Measurements from ENCODE around the gene DRG2.

The DRG2 gene

DNA sequence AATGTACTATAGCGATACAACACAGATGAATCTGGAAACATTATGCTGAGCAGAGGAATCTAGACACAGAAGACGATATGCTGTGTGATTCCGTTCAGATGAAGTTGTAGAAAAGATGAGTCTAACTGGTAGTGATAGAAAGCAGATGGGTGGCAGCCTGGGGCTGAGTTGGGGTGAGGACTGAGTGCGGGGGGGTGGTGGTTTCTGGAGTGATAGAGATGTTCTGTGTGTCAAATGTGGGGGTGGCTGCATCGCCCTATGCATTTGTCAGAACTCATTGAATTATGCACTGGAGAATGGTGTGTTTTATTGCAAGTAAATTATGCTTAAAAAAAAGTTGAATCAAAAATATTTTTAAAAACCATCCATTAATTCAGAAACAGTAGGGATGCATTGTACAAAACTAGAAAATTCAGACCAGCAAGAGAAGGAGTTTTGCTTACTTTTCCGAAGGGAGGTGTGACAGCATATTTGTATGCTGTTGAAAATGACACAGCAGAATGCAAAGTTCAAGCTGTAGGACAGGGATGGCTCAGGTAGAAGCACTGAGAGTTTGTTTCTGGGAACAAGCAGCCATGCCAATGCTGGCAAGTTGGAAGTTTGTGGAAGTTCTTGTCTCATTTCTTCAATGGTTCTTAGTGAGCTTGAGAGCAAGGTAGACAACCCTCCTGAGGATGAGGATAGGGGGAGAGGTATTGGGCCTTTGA lies 13.0 kb upstream of the DRG2 start:
- no peaks in the 10 kb centered on the region for H3K4me1 ChIP-seq (ENCODE audit: control insufficient read depth in 1 of 2, insufficient read depth in 1 of 2, low read depth in 1 of 2, low read length in 1 of 2)
- TF ChIP-seq CTCF (IDR thresholded peaks at IDR 0.05), result no peak
- H3K27ac ChIP-seq, result no peak overlapping the region
- H3K4me3 ChIP-seq (ENCODE audit: low read depth in 1 of 2, low read length in 1 of 2), result no peak overlapping the region
- H3K36me3 ChIP-seq, result no peaks in the 10 kb centered on the region
- H3K27me3 ChIP-seq, result peaks cover 4% of the 10 kb centered on the region
- no peaks in the 10 kb centered on the region for H3K9me3 ChIP-seq

GRCh38 chr17:18076936-18077335 lies 10.8 kb upstream of the DRG2 start:
- H3K36me3 ChIP-seq, result no peaks in the 10 kb centered on the region
- peaks cover 4% of the 10 kb centered on the region for H3K27me3 ChIP-seq
- no peak overlapping the region for H3K27ac ChIP-seq
- H3K4me3 ChIP-seq (ENCODE audit: low read depth in 1 of 2, low read length in 1 of 2), result no peak overlapping the region
- H3K4me1 ChIP-seq (ENCODE audit: control insufficient read depth in 1 of 2, insufficient read depth in 1 of 2, low read depth in 1 of 2, low read length in 1 of 2), result no peaks in the 10 kb centered on the region
- no peak for TF ChIP-seq CTCF (IDR thresholded peaks at IDR 0.05)
- no peaks in the 10 kb centered on the region for H3K9me3 ChIP-seq

DNA sequence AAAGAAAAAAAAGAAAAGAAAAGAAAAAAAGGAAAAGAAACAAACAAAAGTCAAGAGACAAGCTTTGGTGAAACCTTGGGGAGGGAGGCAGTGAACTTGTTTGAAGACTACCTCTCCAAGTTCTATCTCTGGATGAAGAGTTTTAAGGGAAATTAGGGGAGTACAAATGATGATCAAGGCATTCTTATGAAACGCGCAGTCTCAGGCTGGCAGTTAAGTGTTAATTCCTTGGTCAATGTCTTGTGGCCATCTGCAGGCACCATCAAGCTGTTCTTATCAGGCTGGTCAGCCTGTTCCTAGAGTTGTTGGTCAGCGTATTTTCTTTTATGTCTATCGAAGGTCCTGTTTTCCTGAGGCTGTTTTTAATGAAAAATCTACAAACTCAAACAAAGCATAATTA lies 8.2 kb upstream of the DRG2 start:
- H3K4me1 ChIP-seq (ENCODE audit: control insufficient read depth in 1 of 2, insufficient read depth in 1 of 2, low read depth in 1 of 2, low read length in 1 of 2), result no peaks in the 10 kb centered on the region
- H3K9me3 ChIP-seq, result no peaks in the 10 kb centered on the region
- peaks cover 4% of the 10 kb centered on the region for H3K27me3 ChIP-seq
- H3K4me3 ChIP-seq (ENCODE audit: low read depth in 1 of 2, low read length in 1 of 2), result no peak overlapping the region
- no peaks in the 10 kb centered on the region for H3K36me3 ChIP-seq
- no peak overlapping the region for H3K27ac ChIP-seq
- TF ChIP-seq CTCF (IDR thresholded peaks at IDR 0.05), result no peak

DNA sequence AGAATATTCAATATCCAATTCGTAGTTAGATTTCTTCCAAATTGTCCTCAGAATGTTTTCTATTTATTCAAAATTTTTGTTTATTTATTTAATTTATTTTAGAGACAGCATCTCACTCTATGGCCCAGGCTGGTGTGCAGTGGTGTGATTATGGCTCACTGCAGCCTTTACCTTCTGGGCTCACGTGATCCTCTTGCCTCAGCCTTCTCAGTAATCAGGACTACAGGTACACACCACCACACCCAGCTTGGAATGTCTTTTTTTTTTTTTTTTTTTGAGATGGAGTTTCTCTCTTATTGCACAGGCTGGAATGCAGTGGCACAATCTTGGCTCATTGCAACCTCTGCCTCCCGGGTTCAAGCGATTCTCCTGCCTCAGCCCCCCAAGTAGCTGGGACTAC lies 3.5 kb upstream of the DRG2 start:
- peaks cover 11 to 12% of the 10 kb centered on the region in 2 experiments for H3K4me1 ChIP-seq (ENCODE audit: control insufficient read depth in 1 of 2, insufficient read depth in 1 of 2, low read depth in 1 of 2, low read length in 1 of 2)
- H3K4me3 ChIP-seq (ENCODE audit: low read depth in 1 of 2, low read length in 1 of 2), result no peak overlapping the region
- no peak for TF ChIP-seq CTCF (IDR thresholded peaks at IDR 0.05)
- peaks cover 3% of the 10 kb centered on the region for H3K27me3 ChIP-seq
- no peaks in the 10 kb centered on the region for H3K9me3 ChIP-seq
- no peak overlapping the region for H3K27ac ChIP-seq
- no peaks in the 10 kb centered on the region for H3K36me3 ChIP-seq

DNA sequence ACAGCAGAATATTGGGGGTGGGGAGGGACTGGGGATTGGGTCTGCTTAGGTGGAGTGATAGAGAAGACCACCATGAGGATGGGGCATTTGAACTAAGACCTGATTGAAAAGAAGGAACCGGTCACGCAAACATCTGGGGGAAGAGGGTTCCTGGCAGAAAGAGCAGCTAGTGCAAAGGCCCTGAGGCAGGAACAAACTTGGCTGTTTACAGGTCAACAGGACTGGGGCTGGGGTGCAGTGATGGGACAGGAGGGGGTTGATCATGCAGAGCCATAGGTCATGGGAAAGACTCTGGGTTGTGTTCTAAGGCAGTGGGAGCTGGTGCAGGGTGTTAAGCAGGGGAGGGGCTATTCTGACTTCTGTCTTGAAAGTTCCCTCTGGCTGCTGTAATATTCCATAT lies 1.9 kb downstream of the DRG2 start:
- Histone ChIP-seq H3K4me3 (ENCODE audit: low read depth in 1 of 2, low read length in 1 of 2) (no peak overlapping the region), H3K36me3 (peaks cover 10% of the 10 kb centered on the region), H3K9me3 (no peaks in the 10 kb centered on the region), H3K4me1 (ENCODE audit: control insufficient read depth in 1 of 2, insufficient read depth in 1 of 2, low read depth in 1 of 2, low read length in 1 of 2) (peaks cover 11 to 12% of the 10 kb centered on the region in 2 experiments), H3K27me3 (no peaks in the 10 kb centered on the region), H3K27ac (no peak overlapping the region)
- no peak for TF ChIP-seq CTCF (IDR thresholded peaks at IDR 0.05)

All from neutrophil (primary cell).